Activated CD8-positive, alpha-beta memory T cell treated with anti-CD3 and anti-CD28 coated beads, Interleukin-2, amount 10 ng/mL, durations not matched to agents 7 days and 5 days (primary cell): Measurements from ENCODE around the gene HMG20B. TPM values are rescaled to one million over a fixed set of nuclear protein-coding genes. Genes with fewer than 3 reads are reported as not detected.

Experiments
- ATAC-seq: fragments of 150-1000 bp; cut with Tn5 transposase; one replicate; pipeline ENCODE4 v1.10.0; 2021; ENCODE audit warnings: moderate library complexity
- CTCF ChIA-PET: fragments of 350-600 bp; sonication (Branson Sonifier 250); formaldehyde crosslinking; loops from one replicate; lab custom pipeline; 2021; ENCODE audit warnings: antibody characterized with exemption; lab: Charles Lee
- DNase-seq: peaks from one replicate; pipeline ENCODE4 v3.0.0-alpha.2; 2020
- H3K27ac Mint-ChIP-seq: one replicate; pipeline ENCODE4 v1.8.0; 2021; ENCODE audit warnings: mild to moderate bottlenecking, mixed read lengths
- H3K27me3 Mint-ChIP-seq: one replicate; pipeline ENCODE4 v1.8.0; 2021; ENCODE audit warnings: mixed read lengths
- H3K36me3 Mint-ChIP-seq: one replicate; pipeline ENCODE4 v1.8.0; 2021; ENCODE audit warnings: mild to moderate bottlenecking, mixed read lengths
- H3K4me1 Mint-ChIP-seq: one replicate; pipeline ENCODE4 v1.8.0; 2021; ENCODE audit warnings: mixed read lengths
- H3K4me3 Mint-ChIP-seq: one replicate; pipeline ENCODE4 v1.8.0; 2021; ENCODE audit warnings: mild to moderate bottlenecking, moderate library complexity, mixed read lengths
- H3K9me3 Mint-ChIP-seq: one replicate; pipeline ENCODE4 v1.8.0; 2022; ENCODE audit warnings: low read depth, mixed read lengths
- total RNA-seq, 2 experiments: library from RNA; stranded (reverse); gene quantifications; one replicate each; pipeline ENCODE4 v1.2.3, GENCODE V29; 2021

HMG20B gene
- total RNA-seq, 2 experiments from 2014 or later = 50.7 to 51.7 TPM

DNA sequence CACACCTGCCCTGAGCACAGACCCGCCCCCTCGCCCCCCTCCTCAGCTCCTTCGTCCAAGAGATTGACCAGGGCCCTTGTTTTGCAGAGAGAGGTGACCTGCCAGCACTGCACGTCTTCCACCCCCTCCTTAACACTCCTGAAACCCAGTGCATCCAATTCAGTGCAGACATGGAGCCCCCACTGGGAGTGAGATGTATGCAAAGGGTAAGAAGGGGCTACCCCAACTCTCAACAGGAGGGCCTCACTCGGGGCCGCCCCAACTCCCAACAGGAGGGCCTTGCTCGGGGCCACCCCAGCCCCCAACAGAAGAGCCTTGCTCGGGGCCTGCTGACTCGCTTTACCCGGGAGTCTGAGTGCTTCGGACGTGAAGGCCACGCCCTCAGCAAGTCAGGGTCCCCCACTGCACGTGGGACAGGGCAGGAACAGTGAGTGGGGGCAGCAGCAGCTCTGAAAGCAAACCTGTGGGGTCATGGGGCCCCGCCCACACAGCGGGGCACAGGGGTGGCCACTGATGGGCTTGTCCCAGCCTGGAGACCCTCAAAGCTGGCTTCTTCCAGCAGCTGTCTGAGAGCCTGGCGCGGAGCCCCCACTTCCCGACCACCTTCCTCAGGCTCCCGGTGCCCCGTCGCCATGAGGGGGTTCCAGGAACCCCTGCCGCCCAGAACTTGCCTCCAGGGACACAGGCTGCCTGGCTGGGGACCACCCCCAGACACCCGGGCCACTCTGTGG is 48.2 kb downstream of the HMG20B start:
- CTCF ChIA-PET = no interaction called here

DNA sequence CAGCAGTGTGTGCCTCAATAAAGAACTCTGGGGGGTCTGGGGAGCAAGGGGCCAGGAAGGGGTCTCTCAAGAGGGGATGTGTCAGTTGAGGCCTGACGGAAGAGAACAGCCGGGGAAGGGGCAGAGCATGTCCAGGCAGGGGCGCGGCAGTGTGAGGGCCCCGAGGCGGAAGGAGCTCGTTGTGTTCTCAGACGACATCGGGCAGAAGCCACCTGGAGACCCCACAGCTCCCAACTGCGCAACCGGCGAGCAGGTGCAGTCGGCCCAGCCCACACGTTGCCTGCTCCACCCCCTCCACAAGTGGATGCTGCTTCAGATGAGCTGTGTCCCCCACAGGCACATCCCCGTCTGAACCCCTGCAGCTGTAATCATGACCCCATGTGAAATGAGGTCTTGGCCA is 48.9 kb downstream of the HMG20B start:
- Mint-ChIP-seq H3K27me3 (no peaks in the 10 kb centered on the region), H3K4me3 (no peak overlapping the region), H3K9me3 (no peaks in the 10 kb centered on the region), H3K36me3 (peaks cover 5% of the 10 kb centered on the region), H3K27ac (no peak overlapping the region), H3K4me1 (peaks cover 21% of the 10 kb centered on the region)
- no peak for DNase-seq
- ATAC-seq = no peak
- CTCF ChIA-PET = no interaction called here

More for the DNA sequence above, 48.2 kb downstream of the HMG20B start:
- no peak for DNase-seq
- no peak for ATAC-seq
- Mint-ChIP-seq H3K36me3 (peaks cover 5% of the 10 kb centered on the region), H3K27ac (no peak overlapping the region), H3K9me3 (no peaks in the 10 kb centered on the region), H3K4me3 (no peak overlapping the region), H3K27me3 (no peaks in the 10 kb centered on the region), H3K4me1 (peaks cover 18% of the 10 kb centered on the region)

DNA sequence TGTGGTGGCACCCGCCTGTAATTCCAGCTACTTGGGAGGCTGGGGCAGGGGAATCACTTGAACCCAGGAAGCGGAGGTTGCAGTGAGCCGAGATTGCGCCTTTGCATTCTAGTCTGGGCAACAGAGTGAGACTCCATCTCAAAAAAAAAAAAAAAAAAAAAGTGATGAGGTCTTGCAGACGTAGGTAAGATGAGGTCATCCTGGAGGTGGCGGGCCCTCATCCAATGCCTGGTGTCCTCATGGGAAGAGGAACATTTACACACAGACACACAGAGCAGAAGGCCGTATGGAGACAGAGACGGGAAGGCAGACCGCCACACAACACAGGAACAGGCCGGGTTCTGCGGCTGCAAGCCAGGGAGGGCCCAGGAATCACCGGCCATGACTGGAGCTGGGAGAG is 49.5 kb downstream of the HMG20B start:
- Mint-ChIP-seq H3K4me1 (peaks cover 24% of the 10 kb centered on the region), H3K36me3 (peaks cover 5% of the 10 kb centered on the region), H3K9me3 (no peaks in the 10 kb centered on the region), H3K4me3 (no peak overlapping the region), H3K27me3 (no peaks in the 10 kb centered on the region), H3K27ac (no peak overlapping the region)
- ATAC-seq (no peak), DNase-seq (no peak)
- CTCF ChIA-PET = no interaction called here

DNA sequence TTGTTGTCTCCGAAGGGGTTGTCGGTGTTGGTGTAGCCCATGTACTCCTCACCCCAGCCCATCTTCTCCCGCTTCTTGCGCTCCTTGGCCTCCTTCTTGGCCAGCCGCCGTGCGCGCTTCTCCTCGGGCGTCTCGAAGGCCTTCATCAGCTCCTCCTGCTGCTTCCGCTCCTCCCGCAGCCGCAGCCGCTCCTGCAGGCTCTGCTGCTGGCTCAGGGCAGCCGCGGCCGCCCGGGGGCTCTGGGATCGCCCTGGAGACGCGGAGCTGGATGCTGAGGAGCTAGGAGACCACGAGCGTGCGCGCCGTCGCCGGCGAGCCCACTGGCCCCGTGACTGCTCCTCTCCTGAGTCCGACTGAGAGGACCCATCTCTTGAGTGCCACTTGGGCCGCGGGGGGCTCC is 51.0 kb downstream of the HMG20B start:
- no peaks in the 10 kb centered on the region for H3K27me3 Mint-ChIP-seq
- CTCF ChIA-PET = no interaction called here
- no peak for DNase-seq
- no peak for ATAC-seq
- no peaks in the 10 kb centered on the region for H3K9me3 Mint-ChIP-seq
- H3K4me3 Mint-ChIP-seq = no peak overlapping the region
- H3K27ac Mint-ChIP-seq = no peak overlapping the region
- peaks cover 5% of the 10 kb centered on the region for H3K36me3 Mint-ChIP-seq
- H3K4me1 Mint-ChIP-seq = peaks cover 24% of the 10 kb centered on the region

DNA sequence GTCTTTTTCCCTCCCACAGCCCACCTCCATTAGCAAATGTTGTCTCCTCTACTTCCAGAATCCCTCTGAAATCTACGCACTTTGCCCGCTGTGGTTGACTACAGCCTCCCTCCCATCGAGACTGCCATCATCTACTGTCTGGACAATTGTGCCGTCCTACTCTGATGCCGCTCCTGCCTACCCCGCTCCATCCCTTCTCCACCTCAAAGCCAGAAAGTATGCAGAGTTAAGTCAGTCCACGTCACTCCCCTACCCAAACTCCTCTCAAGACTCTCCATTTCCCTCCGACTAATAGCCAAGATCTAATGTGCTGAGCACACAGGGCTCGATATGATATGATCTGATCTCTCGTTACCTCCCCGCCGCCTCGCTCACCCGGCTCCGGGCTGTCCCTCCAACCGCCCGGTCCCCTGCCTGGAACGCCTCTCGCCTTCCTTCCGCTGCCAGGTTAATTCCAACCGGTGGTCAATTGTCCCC is 53.3 kb downstream of the HMG20B start:
- no peaks in the 10 kb centered on the region for H3K9me3 Mint-ChIP-seq
- H3K36me3 Mint-ChIP-seq = peaks cover 5% of the 10 kb centered on the region
- peak overlapping the region; percentile 86 for H3K4me3 Mint-ChIP-seq
- H3K27ac Mint-ChIP-seq = peak overlapping the region; percentile 98
- no peak for DNase-seq
- peak; percentile 3 for ATAC-seq
- no peaks in the 10 kb centered on the region for H3K27me3 Mint-ChIP-seq
- CTCF ChIA-PET = no interaction called here
- H3K4me1 Mint-ChIP-seq = peaks cover 24% of the 10 kb centered on the region

DNA sequence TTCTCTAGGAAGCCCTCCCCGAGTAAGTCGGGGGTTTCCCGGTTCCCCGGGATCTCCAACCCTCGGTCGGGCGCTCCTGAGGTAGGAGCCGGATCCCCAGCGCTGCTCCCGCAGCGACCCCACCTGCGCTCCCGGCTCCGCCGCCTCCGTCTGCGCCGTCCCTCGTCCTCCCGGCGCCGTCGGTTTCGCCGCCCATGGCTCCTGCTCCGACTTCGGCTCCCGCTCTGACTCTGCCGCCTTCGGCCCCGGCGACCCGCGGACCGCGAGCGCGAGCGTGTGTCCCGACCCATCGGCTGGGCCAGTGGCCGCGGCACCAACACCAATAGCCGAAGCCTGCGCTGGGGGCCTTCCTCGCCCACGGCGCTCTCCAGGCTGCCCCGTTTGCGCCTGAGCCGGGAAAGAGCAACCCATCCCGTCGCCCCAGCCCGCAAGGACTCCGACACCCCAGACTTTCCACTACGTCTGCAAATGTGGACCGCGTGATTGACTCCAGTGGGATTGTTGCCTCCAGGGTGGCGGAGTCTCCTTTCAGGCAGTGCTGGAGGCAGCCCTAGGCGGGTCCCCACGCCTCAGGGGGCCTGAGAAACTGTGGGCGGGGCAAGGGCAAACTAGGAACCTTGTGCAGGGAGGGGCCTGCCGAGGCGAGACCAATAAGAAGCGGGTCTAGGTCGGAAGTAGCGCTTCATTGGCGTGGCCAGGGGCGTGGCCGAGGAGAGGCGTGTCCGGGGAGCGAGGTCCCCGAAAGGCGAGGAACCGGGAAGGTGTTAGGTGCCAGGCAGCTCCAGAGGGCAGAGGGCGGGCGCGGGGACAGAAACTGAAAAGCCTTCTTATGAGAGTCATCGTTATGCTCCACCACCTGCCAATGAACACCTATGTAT is 54.0 kb downstream of the HMG20B start, which contains the start of gene CACTIN:
Gene CACTIN (minus strand): TSS at position 318 of the 878 bp plus-strand sequence. CDS start 28 bp downstream, at position 290.
- peak within 1 kb of the TSS; percentile 86 for H3K4me3 Mint-ChIP-seq
- peak; percentile 99 for DNase-seq
- H3K36me3 Mint-ChIP-seq = peaks cover 5% of the 10 kb centered on the region
- peak within 1 kb of the TSS; percentile 98 for H3K27ac Mint-ChIP-seq
- peaks cover 24% of the 10 kb centered on the region for H3K4me1 Mint-ChIP-seq
- CTCF ChIA-PET = interaction anchor here (0.6 to 1.6 kb wide), 7 partner anchors 10 to 195 kb away, joined by 3 to 4 read pairs (median 3); no protein-coding TSS in a partner anchor
- H3K27me3 Mint-ChIP-seq = no peaks in the 10 kb centered on the region
- ATAC-seq = peak; percentile 98
- H3K9me3 Mint-ChIP-seq = no peaks in the 10 kb centered on the region

DNA sequence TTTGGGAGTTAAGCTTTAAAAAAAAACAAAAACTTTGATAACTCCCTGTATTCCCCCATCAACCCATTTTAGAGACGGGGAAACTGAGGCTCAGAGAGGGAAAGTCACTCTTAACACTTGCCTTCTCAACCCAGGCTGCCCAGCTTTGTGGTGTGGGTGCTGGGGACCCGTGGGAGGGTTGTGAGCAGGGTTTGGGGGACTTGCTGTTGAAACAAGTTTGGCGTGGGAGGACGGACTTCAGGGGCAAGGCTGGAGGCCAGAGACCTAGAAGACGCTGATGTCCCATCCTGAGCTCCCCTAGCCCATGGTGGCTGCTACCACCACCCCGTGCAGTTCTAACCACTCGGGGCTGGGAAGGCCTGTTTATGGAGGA is 54.6 kb downstream of the HMG20B start:
- H3K27ac Mint-ChIP-seq = peak overlapping the region; percentile 98
- CTCF ChIA-PET = interaction anchor here (0.6 to 1.6 kb wide), 7 partner anchors 9 to 195 kb away, joined by 3 to 4 read pairs (median 3); no protein-coding TSS in a partner anchor
- peak overlapping the region; percentile 86 for H3K4me3 Mint-ChIP-seq

More for the DNA sequence above, 54.6 kb downstream of the HMG20B start:
- H3K36me3 Mint-ChIP-seq = peaks cover 3% of the 10 kb centered on the region
- DNase-seq = no peak
- no peak for ATAC-seq
- H3K27me3 Mint-ChIP-seq = no peaks in the 10 kb centered on the region
- peaks cover 24% of the 10 kb centered on the region for H3K4me1 Mint-ChIP-seq
- H3K9me3 Mint-ChIP-seq = no peaks in the 10 kb centered on the region

Other genes with a start within 250 kb of the HMG20B start
- 10 to 100 TPM; 14.0 to 15.1 TPM for gene NFIC, start 206.4 kb upstream of the HMG20B start, total RNA-seq
- 1 to 10 TPM; 1.1 to 2.3 TPM for gene SMIM24, start 92.4 kb upstream of the HMG20B start, total RNA-seq
- not detected for gene SMIM44, start 89.5 kb upstream of the HMG20B start, total RNA-seq
- gene DOHH, start 72.3 kb upstream of the HMG20B start, total RNA-seq = 10 to 100 TPM; 13.3 to 17.0 TPM
- gene FZR1, start 66.6 kb upstream of the HMG20B start, total RNA-seq = 10 to 100 TPM; 61.4 to 79.1 TPM
- gene TEKTIP1, start 33.8 kb upstream of the HMG20B start, total RNA-seq = 1 to 10 TPM; 5.7 to 7.2 TPM
- 10 to 100 TPM; 54.8 to 71.4 TPM for gene MFSD12, start 15.4 kb upstream of the HMG20B start, total RNA-seq
- gene GIPC3, start 12.5 kb downstream of the HMG20B start, total RNA-seq = under 1 TPM; 0.15 to 0.23 TPM
- gene TBXA2R, start 33.9 kb downstream of the HMG20B start, total RNA-seq = under 1 TPM; 0.26 to 0.54 TPM
- gene CACTIN, start 53.8 kb downstream of the HMG20B start, total RNA-seq = 10 to 100 TPM; 33.4 to 33.7 TPM
- gene PIP5K1C, start 127.5 kb downstream of the HMG20B start, total RNA-seq = 10 to 100 TPM; 23.9 to 37.7 TPM
- 1 to 10 TPM; 1.0 to 1.3 TPM for gene TJP3, start 135.4 kb downstream of the HMG20B start, total RNA-seq
- gene APBA3, start 188.7 kb downstream of the HMG20B start, total RNA-seq = 10 to 100 TPM; 50.3 to 65.5 TPM
- 10 to 100 TPM; 74.0 to 89.8 TPM for gene MRPL54, start 189.7 kb downstream of the HMG20B start, total RNA-seq
- gene RAX2, start 199.3 kb downstream of the HMG20B start, total RNA-seq = not detected
- gene MATK, start 213.4 kb downstream of the HMG20B start, total RNA-seq = 10 to 100 TPM; 26.8 to 30.8 TPM